HG03196 (cell line): ENCODE measurements around the gene FREM1.

Experiments used
- ATAC-seq: cut with Tn5 transposase; IDR thresholded peaks from one replicate; pipeline ENCODE4 v1.9.1; 2021; ENCODE audit not compliant: unreplicated experiment

Gene FREM1

GRCh38 chr9:14869671-14870070 is 40.6 kb downstream of the FREM1 start:
- no peak for ATAC-seq

- no peak for ATAC-seq
These were observed 41.2 kb downstream of the FREM1 start for GRCh38 chr9:14868772-14869583.

- ATAC-seq = no peak
These were observed 41.8 kb downstream of the FREM1 start for GRCh38 chr9:14868418-14868771.

- ATAC-seq = no peak
These were observed 44.0 kb downstream of the FREM1 start for GRCh38 chr9:14866200-14866749.

- ATAC-seq = no peak
These were observed 45.9 kb downstream of the FREM1 start for GRCh38 chr9:14864309-14864708.

GRCh38 chr9:14863402-14863801 is 46.8 kb downstream of the FREM1 start:
- no peak for ATAC-seq

- no peak for ATAC-seq
These were observed 52.6 kb downstream of the FREM1 start for GRCh38 chr9:14857449-14858305.

GRCh38 chr9:14849851-14850250 is 60.4 kb downstream of the FREM1 start:
- no peak for ATAC-seq

- ATAC-seq = no peak
These were observed 60.9 kb downstream of the FREM1 start for GRCh38 chr9:14849296-14849695.

GRCh38 chr9:14846871-14847311 is 63.3 kb downstream of the FREM1 start:
- ATAC-seq = peak; percentile 89

- no peak for ATAC-seq
These were observed 67.1 kb downstream of the FREM1 start for GRCh38 chr9:14843163-14843562.

- ATAC-seq = no peak
These were observed 68.0 kb downstream of the FREM1 start for GRCh38 chr9:14842269-14842668.

- no peak for ATAC-seq
These were observed 71.5 kb downstream of the FREM1 start for GRCh38 chr9:14838701-14839100.

GRCh38 chr9:14836885-14837284 is 73.3 kb downstream of the FREM1 start:
- no peak for ATAC-seq

- ATAC-seq = no peak
These were observed 78.6 kb downstream of the FREM1 start for GRCh38 chr9:14831661-14832060.

- ATAC-seq = no peak
These were observed 79.2 kb downstream of the FREM1 start for GRCh38 chr9:14831074-14831473.

- ATAC-seq = no peak
These were observed 80.2 kb downstream of the FREM1 start for GRCh38 chr9:14830057-14830456.

- no peak for ATAC-seq
These were observed 81.0 kb downstream of the FREM1 start for GRCh38 chr9:14829204-14829603.

- ATAC-seq = no peak
These were observed 82.4 kb downstream of the FREM1 start for GRCh38 chr9:14827805-14828204.

GRCh38 chr9:14824481-14824880 is 85.7 kb downstream of the FREM1 start:
- ATAC-seq = no peak

- no peak for ATAC-seq
These were observed 86.4 kb downstream of the FREM1 start for GRCh38 chr9:14823800-14824199.

- no peak for ATAC-seq
These were observed 87.6 kb downstream of the FREM1 start for GRCh38 chr9:14822666-14823065.
